ENCODE measurements around the gene FOXC1. TPM values are rescaled to one million over a fixed set of nuclear protein-coding genes. Genes with fewer than 3 reads are reported as not detected.

FOXC1 gene
- polyA plus RNA-seq, 1 of the 3 experiments (the other 2 are of a cell fraction), result 4.3 TPM

DNA sequence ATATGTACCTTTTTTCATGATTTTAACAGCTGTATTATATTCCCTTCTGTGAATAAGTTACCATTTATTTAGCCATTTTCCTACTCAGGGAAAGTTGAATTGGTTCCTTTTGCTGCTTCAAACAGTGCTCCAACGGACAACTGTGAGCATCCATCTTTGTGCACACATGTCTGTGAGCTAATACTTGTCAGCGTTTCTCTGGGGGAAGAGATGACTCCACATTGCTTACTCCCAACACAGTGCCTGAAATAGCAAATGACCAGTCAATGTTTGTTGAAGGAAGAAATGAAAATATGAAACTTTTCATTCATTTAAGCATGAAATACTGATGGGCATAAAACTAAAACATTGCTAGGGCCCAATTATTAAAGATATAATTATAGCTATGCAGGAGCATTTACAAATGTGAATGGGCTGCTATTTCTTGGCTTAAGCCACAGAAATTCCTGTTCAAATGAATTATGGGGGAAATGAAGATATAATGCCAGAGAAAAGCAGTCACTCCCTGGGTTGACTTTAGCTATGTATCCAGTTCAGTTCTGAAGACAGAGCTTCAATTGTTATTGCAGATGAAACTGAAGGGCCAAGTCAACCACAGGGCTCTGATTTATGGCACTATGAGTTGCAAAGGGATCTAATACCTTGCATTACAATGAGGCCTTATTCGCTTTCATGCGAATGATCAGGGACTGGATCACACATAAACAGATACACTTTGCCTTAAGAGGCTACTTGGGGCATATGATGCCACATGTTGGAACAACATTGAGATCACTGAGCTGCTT lies 47.4 kb upstream of the FOXC1 start (continued):
- TF ChIP-seq, protein P1, sequence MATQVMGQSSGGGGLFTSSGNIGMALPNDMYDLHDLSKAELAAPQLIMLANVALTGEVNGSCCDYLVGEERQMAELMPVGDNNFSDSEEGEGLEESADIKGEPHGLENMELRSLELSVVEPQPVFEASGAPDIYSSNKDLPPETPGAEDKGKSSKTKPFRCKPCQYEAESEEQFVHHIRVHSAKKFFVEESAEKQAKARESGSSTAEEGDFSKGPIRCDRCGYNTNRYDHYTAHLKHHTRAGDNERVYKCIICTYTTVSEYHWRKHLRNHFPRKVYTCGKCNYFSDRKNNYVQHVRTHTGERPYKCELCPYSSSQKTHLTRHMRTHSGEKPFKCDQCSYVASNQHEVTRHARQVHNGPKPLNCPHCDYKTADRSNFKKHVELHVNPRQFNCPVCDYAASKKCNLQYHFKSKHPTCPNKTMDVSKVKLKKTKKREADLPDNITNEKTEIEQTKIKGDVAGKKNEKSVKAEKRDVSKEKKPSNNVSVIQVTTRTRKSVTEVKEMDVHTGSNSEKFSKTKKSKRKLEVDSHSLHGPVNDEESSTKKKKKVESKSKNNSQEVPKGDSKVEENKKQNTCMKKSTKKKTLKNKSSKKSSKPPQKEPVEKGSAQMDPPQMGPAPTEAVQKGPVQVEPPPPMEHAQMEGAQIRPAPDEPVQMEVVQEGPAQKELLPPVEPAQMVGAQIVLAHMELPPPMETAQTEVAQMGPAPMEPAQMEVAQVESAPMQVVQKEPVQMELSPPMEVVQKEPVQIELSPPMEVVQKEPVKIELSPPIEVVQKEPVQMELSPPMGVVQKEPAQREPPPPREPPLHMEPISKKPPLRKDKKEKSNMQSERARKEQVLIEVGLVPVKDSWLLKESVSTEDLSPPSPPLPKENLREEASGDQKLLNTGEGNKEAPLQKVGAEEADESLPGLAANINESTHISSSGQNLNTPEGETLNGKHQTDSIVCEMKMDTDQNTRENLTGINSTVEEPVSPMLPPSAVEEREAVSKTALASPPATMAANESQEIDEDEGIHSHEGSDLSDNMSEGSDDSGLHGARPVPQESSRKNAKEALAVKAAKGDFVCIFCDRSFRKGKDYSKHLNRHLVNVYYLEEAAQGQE (IDR thresholded peaks at IDR 0.05; ENCODE audit: low read depth, low read length), result no peak
- TF ChIP-seq RXRA (IDR thresholded peaks at IDR 0.05; ENCODE audit: borderline replicate concordance, low read depth) (no peak), MEF2A (IDR thresholded peaks at IDR 0.05; ENCODE audit: borderline replicate concordance, low read depth) (no peak), TEAD4 (IDR thresholded peaks at IDR 0.05; ENCODE audit: borderline replicate concordance, insufficient read depth) (no peak), YY1 (IDR thresholded peaks at IDR 0.05; ENCODE audit: low read depth) (no peak), CHD2 (IDR thresholded peaks at IDR 0.05; ENCODE audit: low read length, partially characterized antibody) (no peak)
- TF ChIP-seq, protein P2, sequence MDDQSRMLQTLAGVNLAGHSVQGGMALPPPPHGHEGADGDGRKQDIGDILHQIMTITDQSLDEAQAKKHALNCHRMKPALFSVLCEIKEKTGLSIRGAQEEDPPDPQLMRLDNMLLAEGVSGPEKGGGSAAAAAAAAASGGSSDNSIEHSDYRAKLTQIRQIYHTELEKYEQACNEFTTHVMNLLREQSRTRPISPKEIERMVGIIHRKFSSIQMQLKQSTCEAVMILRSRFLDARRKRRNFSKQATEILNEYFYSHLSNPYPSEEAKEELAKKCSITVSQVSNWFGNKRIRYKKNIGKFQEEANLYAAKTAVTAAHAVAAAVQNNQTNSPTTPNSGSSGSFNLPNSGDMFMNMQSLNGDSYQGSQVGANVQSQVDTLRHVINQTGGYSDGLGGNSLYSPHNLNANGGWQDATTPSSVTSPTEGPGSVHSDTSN (IDR thresholded peaks at IDR 0.05), result no peak

DNA sequence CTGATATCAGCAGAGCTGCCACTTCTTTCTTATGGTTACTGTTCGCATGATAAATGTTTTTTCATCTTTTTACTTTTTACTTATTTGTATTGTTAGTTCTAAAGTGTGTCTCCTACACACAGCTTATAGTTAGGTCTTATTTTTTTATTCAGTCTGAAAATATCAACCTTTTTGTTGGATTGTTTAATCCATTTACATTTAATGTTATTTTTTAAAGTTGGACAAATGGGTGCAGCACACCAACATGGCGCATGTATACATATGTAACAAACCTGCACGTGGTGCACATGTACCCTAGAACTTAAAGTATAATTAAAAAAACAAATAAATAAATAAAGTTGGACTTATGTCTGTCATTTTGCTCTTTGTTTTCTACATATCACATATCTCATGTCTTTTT lies 40.3 kb upstream of the FOXC1 start:
- Histone ChIP-seq H3K4me1 (ENCODE audit: control insufficient read depth in 1 of 2, insufficient read depth in 2 of 2, low read depth in 1 of 2, low read length in 1 of 2) (no peaks in the 10 kb centered on the region), H3K36me3 (replicated peaks in 1 of 2; ENCODE audit: control insufficient read depth in 1 of 2, insufficient read depth in 2 of 2, low read length in 1 of 2) (no peaks in the 10 kb centered on the region), H2AFZ (ENCODE audit: low read depth) (no peak overlapping the region), H3K27ac (ENCODE audit: low read depth in 2 of 2, low read length in 1 of 2) (no peak overlapping the region), H3K9me2 (no peaks in the 10 kb centered on the region), H3K4me3 (ENCODE audit: low read depth in 2 of 2, low read length in 1 of 2) (no peak overlapping the region), H3K9me3 (peaks cover 4% of the 10 kb centered on the region; the same call in 1 of the 2 replicates), H3K79me2 (ENCODE audit: insufficient read depth) (no peaks in the 10 kb centered on the region), H4K20me1 (ENCODE audit: insufficient read depth) (no peaks in the 10 kb centered on the region), H3K9ac (no peak overlapping the region), H3K27me3 (ENCODE audit: insufficient read depth) (no peaks in the 10 kb centered on the region), H3F3A (replicated peaks; ENCODE audit: insufficient read depth) (no peaks in the 10 kb centered on the region), H3K4me2 (no peak overlapping the region)
- 15% methylated on average over 3 of the region's 3 CpGs for whole genome bisulfite sequencing (ENCODE audit: low lambda C conversion rate)
- ChIA-PET CTCF (no interaction called here), POLR2A (no interaction called here)
- no peak for DNase-seq
- TF ChIP-seq JUND (IDR thresholded peaks at IDR 0.05) (no peak), EP300 (IDR thresholded peaks at IDR 0.05; ENCODE audit: borderline replicate concordance in 1 of 2, low read depth in 1 of 2, low read length in 1 of 2) (no peak), MXI1 (IDR thresholded peaks at IDR 0.05; ENCODE audit: low read depth, low read length) (no peak), RXRA (IDR thresholded peaks at IDR 0.05; ENCODE audit: borderline replicate concordance, low read depth) (no peak), TEAD4 (IDR thresholded peaks at IDR 0.05; ENCODE audit: borderline replicate concordance, insufficient read depth) (no peak), FOXM1 (IDR thresholded peaks at IDR 0.05; ENCODE audit: low read depth) (no peak), TCF12 (IDR thresholded peaks at IDR 0.05) (no peak), POLR2AphosphoS5 (IDR thresholded peaks at IDR 0.05; ENCODE audit: low read depth, low read length) (no peak), RCOR1 (IDR thresholded peaks at IDR 0.05; ENCODE audit: low read length) (no peak)
- TF ChIP-seq, protein P2 (IDR thresholded peaks at IDR 0.05), result no peak
- TF ChIP-seq, protein P3, sequence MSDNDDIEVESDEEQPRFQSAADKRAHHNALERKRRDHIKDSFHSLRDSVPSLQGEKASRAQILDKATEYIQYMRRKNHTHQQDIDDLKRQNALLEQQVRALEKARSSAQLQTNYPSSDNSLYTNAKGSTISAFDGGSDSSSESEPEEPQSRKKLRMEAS (IDR thresholded peaks at IDR 0.05; ENCODE audit: low read depth), result no peak
- TF ChIP-seq, protein P4, sequence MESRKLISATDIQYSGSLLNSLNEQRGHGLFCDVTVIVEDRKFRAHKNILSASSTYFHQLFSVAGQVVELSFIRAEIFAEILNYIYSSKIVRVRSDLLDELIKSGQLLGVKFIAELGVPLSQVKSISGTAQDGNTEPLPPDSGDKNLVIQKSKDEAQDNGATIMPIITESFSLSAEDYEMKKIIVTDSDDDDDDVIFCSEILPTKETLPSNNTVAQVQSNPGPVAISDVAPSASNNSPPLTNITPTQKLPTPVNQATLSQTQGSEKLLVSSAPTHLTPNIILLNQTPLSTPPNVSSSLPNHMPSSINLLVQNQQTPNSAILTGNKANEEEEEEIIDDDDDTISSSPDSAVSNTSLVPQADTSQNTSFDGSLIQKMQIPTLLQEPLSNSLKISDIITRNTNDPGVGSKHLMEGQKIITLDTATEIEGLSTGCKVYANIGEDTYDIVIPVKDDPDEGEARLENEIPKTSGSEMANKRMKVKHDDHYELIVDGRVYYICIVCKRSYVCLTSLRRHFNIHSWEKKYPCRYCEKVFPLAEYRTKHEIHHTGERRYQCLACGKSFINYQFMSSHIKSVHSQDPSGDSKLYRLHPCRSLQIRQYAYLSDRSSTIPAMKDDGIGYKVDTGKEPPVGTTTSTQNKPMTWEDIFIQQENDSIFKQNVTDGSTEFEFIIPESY (IDR thresholded peaks at IDR 0.05; ENCODE audit: borderline replicate concordance, low read depth), result no peak
- TF ChIP-seq, protein P5, sequence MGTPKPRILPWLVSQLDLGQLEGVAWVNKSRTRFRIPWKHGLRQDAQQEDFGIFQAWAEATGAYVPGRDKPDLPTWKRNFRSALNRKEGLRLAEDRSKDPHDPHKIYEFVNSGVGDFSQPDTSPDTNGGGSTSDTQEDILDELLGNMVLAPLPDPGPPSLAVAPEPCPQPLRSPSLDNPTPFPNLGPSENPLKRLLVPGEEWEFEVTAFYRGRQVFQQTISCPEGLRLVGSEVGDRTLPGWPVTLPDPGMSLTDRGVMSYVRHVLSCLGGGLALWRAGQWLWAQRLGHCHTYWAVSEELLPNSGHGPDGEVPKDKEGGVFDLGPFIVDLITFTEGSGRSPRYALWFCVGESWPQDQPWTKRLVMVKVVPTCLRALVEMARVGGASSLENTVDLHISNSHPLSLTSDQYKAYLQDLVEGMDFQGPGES (IDR thresholded peaks at IDR 0.05; ENCODE audit: low read depth, low read length), result no peak

Data from SK-N-SH (cell line).